ENCODE data around the gene DRD4. TPM values are rescaled to one million over a fixed set of nuclear protein-coding genes. Genes with fewer than 3 reads are reported as not detected.

The DRD4 gene
- polyA plus RNA-seq, 2 of the 4 experiments (the other 2 are of a cell fraction), result not detected

DNA sequence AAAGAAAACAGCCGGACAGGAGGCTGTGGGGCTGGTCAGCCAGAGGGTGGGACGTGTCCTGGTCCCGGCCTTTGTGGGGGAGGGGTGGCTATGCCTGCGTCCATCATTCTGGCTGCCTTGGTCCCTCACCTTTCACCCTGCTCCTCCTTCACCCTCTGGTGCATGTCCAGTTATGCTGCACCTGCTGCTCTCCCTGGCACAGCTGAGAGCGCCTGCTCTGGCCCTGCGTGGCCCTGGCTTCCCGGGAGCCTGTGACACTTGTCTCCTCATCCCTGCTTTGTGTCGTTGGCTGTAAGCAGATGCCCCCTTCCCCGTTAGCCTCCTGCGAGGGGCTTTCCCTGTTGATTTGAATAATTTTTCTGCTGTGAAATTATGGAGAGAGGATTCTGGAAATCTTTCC lies 44.2 kb upstream of the DRD4 start:
- no peak overlapping the region for H3K4me2 ChIP-seq
- FAIRE-seq (no peak), ATAC-seq (no peak), DNase-seq (ENCODE audit: low read depth in 1 of 2, low spot score in 1 of 2) (no peak)
- H3K27ac ChIP-seq, result no peak overlapping the region
- H3K4me1 ChIP-seq, result peaks cover 17% of the 10 kb centered on the region
- CTCF ChIA-PET, result interaction anchor here (0.9 kb wide), 1 partner anchor 9 kb away, joined by 3 read pairs; no protein-coding TSS in a partner anchor
- POLR2A ChIA-PET, result no interaction called here
- TF ChIP-seq EHF (CRISPR knock-in tag; IDR thresholded peaks at IDR 0.05), result no peak
- no peak for TF ChIP-seq FOXS1 (CRISPR knock-in tag; IDR thresholded peaks at IDR 0.05)
- TF ChIP-seq KDM5A (IDR thresholded peaks at IDR 0.05), result no peak
- no peak for TF ChIP-seq CEBPB (IDR thresholded peaks at IDR 0.05)
- TF ChIP-seq, protein P1, sequence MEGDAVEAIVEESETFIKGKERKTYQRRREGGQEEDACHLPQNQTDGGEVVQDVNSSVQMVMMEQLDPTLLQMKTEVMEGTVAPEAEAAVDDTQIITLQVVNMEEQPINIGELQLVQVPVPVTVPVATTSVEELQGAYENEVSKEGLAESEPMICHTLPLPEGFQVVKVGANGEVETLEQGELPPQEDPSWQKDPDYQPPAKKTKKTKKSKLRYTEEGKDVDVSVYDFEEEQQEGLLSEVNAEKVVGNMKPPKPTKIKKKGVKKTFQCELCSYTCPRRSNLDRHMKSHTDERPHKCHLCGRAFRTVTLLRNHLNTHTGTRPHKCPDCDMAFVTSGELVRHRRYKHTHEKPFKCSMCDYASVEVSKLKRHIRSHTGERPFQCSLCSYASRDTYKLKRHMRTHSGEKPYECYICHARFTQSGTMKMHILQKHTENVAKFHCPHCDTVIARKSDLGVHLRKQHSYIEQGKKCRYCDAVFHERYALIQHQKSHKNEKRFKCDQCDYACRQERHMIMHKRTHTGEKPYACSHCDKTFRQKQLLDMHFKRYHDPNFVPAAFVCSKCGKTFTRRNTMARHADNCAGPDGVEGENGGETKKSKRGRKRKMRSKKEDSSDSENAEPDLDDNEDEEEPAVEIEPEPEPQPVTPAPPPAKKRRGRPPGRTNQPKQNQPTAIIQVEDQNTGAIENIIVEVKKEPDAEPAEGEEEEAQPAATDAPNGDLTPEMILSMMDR (IDR thresholded peaks at IDR 0.05), result no peak
- no peak for TF ChIP-seq CHD4 (IDR thresholded peaks at IDR 0.05; ENCODE audit: borderline replicate concordance)
- TF ChIP-seq, protein P2, sequence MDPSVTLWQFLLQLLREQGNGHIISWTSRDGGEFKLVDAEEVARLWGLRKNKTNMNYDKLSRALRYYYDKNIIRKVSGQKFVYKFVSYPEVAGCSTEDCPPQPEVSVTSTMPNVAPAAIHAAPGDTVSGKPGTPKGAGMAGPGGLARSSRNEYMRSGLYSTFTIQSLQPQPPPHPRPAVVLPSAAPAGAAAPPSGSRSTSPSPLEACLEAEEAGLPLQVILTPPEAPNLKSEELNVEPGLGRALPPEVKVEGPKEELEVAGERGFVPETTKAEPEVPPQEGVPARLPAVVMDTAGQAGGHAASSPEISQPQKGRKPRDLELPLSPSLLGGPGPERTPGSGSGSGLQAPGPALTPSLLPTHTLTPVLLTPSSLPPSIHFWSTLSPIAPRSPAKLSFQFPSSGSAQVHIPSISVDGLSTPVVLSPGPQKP (IDR thresholded peaks at IDR 0.05; ENCODE audit: low read depth, low read length), result no peak
- no peak for TF ChIP-seq RCOR1 (IDR thresholded peaks at IDR 0.05; ENCODE audit: low read depth, low read length)
- H3K4me3 ChIP-seq, result no peak overlapping the region
- 80% methylated on average over 10 of the region's 10 CpGs for WGBS (ENCODE audit: missing lambda C conversion rate)
- no peaks in the 10 kb centered on the region for H3K9me3 ChIP-seq

DNA sequence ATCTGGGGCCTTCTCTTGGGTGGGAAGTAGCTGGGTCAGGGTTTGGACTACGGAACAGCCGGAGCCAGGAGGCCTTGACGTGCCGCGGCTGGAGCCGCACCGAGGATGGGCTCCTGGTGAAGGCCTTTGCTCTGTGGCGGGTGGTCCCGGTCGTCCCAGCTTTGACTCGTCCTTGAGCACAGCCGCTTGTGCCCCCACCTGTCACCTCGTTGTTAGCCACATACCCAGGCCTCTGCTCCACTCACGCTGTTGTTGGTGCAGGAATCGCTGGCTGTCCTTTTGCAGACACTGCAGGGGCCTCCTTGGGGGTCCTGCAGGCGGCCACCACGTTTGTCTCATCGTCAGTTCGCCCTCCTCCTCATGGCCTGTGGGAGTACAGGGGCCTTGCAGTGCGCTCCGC lies 43.7 kb upstream of the DRD4 start:
- WGBS (ENCODE audit: missing lambda C conversion rate), result 93% methylated on average over 21 of the region's 21 CpGs
- DNase-seq (ENCODE audit: low read depth in 1 of 2, low spot score in 1 of 2) (no peak), FAIRE-seq (no peak), ATAC-seq (no peak)
- Histone ChIP-seq H3K9me3 (no peaks in the 10 kb centered on the region), H3K27ac (no peak overlapping the region), H3K4me1 (peaks cover 12% of the 10 kb centered on the region), H3K4me3 (no peak overlapping the region), H3K4me2 (no peak overlapping the region)
- TF ChIP-seq HOXA7 (CRISPR knock-in tag; IDR thresholded peaks at IDR 0.05) (no peak), RCOR1 (IDR thresholded peaks at IDR 0.05; ENCODE audit: low read depth, low read length) (no peak), NFE2L2 (conservative IDR thresholded peaks at IDR 0.05; ENCODE audit: low read length) (no peak), BHLHE40 (IDR thresholded peaks at IDR 0.05; ENCODE audit: low read depth, low read length) (no peak), EHF (CRISPR knock-in tag; IDR thresholded peaks at IDR 0.05) (no peak), MYC (IDR thresholded peaks at IDR 0.05; ENCODE audit: borderline replicate concordance, low read length) (no peak), RFX5 (IDR thresholded peaks at IDR 0.05) (no peak), HOXB13 (CRISPR knock-in tag; IDR thresholded peaks at IDR 0.05; ENCODE audit: low read depth) (no peak), KDM1A (IDR thresholded peaks at IDR 0.05; ENCODE audit: low read depth) (no peak), EP300 (IDR thresholded peaks at IDR 0.05) (no peak), CBX2 (IDR thresholded peaks at IDR 0.05; ENCODE audit: borderline replicate concordance, low read depth) (no peak), CEBPB (IDR thresholded peaks at IDR 0.05) (no peak), POLR2A (IDR thresholded peaks at IDR 0.05; ENCODE audit: low read length) (no peak), KDM5A (IDR thresholded peaks at IDR 0.05) (no peak), HOXB5 (CRISPR knock-in tag; IDR thresholded peaks at IDR 0.05) (no peak), ZFP36 (IDR thresholded peaks at IDR 0.05; ENCODE audit: borderline replicate concordance, partially characterized antibody) (no peak), JUNB (IDR thresholded peaks at IDR 0.05) (no peak), TFCP2L1 (CRISPR knock-in tag; IDR thresholded peaks at IDR 0.05) (no peak)
- TF ChIP-seq, protein P3, sequence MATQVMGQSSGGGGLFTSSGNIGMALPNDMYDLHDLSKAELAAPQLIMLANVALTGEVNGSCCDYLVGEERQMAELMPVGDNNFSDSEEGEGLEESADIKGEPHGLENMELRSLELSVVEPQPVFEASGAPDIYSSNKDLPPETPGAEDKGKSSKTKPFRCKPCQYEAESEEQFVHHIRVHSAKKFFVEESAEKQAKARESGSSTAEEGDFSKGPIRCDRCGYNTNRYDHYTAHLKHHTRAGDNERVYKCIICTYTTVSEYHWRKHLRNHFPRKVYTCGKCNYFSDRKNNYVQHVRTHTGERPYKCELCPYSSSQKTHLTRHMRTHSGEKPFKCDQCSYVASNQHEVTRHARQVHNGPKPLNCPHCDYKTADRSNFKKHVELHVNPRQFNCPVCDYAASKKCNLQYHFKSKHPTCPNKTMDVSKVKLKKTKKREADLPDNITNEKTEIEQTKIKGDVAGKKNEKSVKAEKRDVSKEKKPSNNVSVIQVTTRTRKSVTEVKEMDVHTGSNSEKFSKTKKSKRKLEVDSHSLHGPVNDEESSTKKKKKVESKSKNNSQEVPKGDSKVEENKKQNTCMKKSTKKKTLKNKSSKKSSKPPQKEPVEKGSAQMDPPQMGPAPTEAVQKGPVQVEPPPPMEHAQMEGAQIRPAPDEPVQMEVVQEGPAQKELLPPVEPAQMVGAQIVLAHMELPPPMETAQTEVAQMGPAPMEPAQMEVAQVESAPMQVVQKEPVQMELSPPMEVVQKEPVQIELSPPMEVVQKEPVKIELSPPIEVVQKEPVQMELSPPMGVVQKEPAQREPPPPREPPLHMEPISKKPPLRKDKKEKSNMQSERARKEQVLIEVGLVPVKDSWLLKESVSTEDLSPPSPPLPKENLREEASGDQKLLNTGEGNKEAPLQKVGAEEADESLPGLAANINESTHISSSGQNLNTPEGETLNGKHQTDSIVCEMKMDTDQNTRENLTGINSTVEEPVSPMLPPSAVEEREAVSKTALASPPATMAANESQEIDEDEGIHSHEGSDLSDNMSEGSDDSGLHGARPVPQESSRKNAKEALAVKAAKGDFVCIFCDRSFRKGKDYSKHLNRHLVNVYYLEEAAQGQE (IDR thresholded peaks at IDR 0.05), result no peak
- TF ChIP-seq, protein P4, sequence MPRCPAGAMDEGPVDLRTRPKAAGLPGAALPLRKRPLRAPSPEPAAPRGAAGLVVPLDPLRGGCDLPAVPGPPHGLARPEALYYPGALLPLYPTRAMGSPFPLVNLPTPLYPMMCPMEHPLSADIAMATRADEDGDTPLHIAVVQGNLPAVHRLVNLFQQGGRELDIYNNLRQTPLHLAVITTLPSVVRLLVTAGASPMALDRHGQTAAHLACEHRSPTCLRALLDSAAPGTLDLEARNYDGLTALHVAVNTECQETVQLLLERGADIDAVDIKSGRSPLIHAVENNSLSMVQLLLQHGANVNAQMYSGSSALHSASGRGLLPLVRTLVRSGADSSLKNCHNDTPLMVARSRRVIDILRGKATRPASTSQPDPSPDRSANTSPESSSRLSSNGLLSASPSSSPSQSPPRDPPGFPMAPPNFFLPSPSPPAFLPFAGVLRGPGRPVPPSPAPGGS (IDR thresholded peaks at IDR 0.05), result no peak
- POLR2A ChIA-PET, result no interaction called here
- CTCF ChIA-PET, result interaction anchor here (0.9 kb wide), 1 partner anchor 8 kb away, joined by 3 read pairs; no protein-coding TSS in a partner anchor

All from A549 (cell line).